ENCODE measurements around the gene KRT77.

The KRT77 gene

DNA sequence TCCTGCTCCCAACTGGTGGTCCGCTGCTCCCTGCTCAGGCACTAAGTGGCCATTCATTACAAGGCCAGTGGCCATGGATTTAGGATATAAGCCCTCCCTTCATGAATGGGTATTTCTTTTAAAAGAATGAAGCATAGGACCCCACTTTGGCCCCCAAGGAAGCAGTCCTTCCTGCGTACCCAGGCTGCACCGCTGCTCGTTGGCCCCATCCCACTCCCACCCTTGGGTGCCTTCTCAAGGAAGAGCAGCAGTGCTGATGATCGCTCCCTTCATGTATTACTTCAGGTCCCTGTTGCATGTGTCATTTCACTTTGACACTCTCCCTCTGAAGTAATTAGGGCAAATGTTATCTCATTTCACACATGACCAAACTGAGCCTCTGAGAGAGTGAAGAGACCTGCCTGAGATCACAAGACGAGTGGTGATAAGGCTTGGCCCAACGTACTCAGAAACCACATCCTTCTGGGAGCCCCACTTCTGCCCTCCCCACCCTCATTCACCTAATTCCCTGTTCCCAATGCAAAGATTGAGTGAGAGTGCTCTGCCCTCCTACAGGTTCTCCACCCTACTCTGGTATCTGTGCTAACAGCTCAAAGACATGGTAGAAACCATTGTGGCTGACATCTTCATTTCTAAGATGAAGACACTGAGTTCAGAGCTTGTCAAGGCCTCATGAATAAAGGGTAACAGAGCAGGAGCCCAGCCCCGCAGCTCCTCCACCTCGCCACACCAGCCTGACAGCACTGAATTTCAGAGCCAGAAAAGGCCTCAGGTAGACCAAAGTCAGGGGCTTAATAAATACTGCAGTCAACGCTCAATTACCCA is 41.0 kb downstream of the KRT77 start:
- Histone ChIP-seq H3K27ac (ENCODE audit: insufficient read depth, low read length, poor library complexity, severe bottlenecking) (no peak overlapping the region), H3K36me3 (ENCODE audit: control insufficient read depth, insufficient read depth, low read length) (no peaks in the 10 kb centered on the region), H3K4me3 (ENCODE audit: insufficient read depth, low read depth, low read length, poor library complexity, severe bottlenecking) (no peak overlapping the region), H3K9me3 (ENCODE audit: control insufficient read depth, low read length) (no peaks in the 10 kb centered on the region), H3K27me3 (replicated peaks; ENCODE audit: control insufficient read depth, insufficient read depth, low read length, poor library complexity, severe bottlenecking) (no peaks in the 10 kb centered on the region), H3K4me1 (ENCODE audit: control insufficient read depth, insufficient read depth, low read length, poor library complexity, severe bottlenecking) (no peaks in the 10 kb centered on the region)
- no peak for DNase-seq

- no peak for DNase-seq
- no peaks in the 10 kb centered on the region for H3K4me1 ChIP-seq (ENCODE audit: control insufficient read depth, insufficient read depth, low read length, poor library complexity, severe bottlenecking)
- no peaks in the 10 kb centered on the region for H3K27me3 ChIP-seq (replicated peaks; ENCODE audit: control insufficient read depth, insufficient read depth, low read length, poor library complexity, severe bottlenecking)
These were observed 41.7 kb downstream of the KRT77 start for GRCh38 chr12:52661668-52662067.

DNA sequence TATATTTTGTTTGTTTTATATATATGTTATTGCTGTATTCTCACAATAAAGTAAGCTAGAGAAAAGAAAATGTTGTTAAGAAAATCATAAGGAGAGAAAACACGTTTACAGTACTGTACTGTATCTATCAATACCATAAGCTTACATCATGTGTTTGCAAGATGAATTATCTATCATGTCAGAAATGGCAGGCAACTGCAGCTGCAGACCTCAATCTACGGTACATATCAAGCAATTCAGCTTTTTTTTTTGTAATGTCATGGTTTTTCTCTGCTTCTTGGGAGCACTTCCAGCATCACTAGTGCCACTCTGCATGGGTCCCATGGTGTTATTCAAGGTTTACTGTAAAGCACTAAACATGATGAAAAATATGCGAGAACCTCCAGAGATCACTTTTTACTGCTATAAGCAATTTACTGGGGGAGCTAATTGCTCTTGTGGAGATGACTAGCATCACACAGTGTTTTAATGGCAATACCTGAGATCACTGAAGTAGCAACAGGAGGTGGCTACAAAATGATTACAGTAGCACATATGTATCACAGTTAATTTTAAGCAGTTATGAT is 42.3 kb downstream of the KRT77 start:
- no peaks in the 10 kb centered on the region for H3K27me3 ChIP-seq (replicated peaks; ENCODE audit: control insufficient read depth, insufficient read depth, low read length, poor library complexity, severe bottlenecking)
- no peaks in the 10 kb centered on the region for H3K9me3 ChIP-seq (ENCODE audit: control insufficient read depth, low read length)
- H3K36me3 ChIP-seq (ENCODE audit: control insufficient read depth, insufficient read depth, low read length) = no peaks in the 10 kb centered on the region
- no peak overlapping the region for H3K4me3 ChIP-seq (ENCODE audit: insufficient read depth, low read depth, low read length, poor library complexity, severe bottlenecking)
- no peaks in the 10 kb centered on the region for H3K4me1 ChIP-seq (ENCODE audit: control insufficient read depth, insufficient read depth, low read length, poor library complexity, severe bottlenecking)
- H3K27ac ChIP-seq (ENCODE audit: insufficient read depth, low read length, poor library complexity, severe bottlenecking) = no peak overlapping the region
- no peak for DNase-seq

More at GRCh38 chr12:52661668-52662067, 41.7 kb downstream of the KRT77 start:
- no peaks in the 10 kb centered on the region for H3K9me3 ChIP-seq (ENCODE audit: control insufficient read depth, low read length)
- no peak overlapping the region for H3K27ac ChIP-seq (ENCODE audit: insufficient read depth, low read length, poor library complexity, severe bottlenecking)
- no peak overlapping the region for H3K4me3 ChIP-seq (ENCODE audit: insufficient read depth, low read depth, low read length, poor library complexity, severe bottlenecking)
- no peaks in the 10 kb centered on the region for H3K36me3 ChIP-seq (ENCODE audit: control insufficient read depth, insufficient read depth, low read length)

DNA sequence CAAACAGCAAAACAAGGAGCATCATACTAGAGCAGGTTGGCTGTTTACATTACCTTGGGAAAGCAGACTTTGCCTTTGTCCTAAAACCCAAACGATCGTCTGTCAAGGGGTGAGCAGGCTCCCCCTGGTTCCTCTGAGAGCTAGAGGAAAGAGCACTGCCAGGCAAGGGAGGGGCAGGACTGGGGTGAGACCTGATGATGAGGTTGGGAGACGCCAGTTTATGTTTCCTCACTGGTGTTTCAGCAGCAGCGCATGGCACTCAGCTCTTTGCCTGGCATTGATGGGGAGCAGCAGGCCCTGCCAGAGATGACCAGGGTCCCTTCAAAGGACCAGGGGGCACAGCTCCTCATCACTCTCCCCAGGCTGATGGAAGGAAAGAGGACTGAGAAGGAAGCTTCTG is 43.4 kb downstream of the KRT77 start:
- Histone ChIP-seq H3K4me3 (ENCODE audit: insufficient read depth, low read depth, low read length, poor library complexity, severe bottlenecking) (no peak overlapping the region), H3K36me3 (ENCODE audit: control insufficient read depth, insufficient read depth, low read length) (no peaks in the 10 kb centered on the region), H3K4me1 (ENCODE audit: control insufficient read depth, insufficient read depth, low read length, poor library complexity, severe bottlenecking) (no peaks in the 10 kb centered on the region), H3K27ac (ENCODE audit: insufficient read depth, low read length, poor library complexity, severe bottlenecking) (no peak overlapping the region), H3K9me3 (ENCODE audit: control insufficient read depth, low read length) (no peaks in the 10 kb centered on the region), H3K27me3 (replicated peaks; ENCODE audit: control insufficient read depth, insufficient read depth, low read length, poor library complexity, severe bottlenecking) (no peaks in the 10 kb centered on the region)
- DNase-seq = no peak

DNA sequence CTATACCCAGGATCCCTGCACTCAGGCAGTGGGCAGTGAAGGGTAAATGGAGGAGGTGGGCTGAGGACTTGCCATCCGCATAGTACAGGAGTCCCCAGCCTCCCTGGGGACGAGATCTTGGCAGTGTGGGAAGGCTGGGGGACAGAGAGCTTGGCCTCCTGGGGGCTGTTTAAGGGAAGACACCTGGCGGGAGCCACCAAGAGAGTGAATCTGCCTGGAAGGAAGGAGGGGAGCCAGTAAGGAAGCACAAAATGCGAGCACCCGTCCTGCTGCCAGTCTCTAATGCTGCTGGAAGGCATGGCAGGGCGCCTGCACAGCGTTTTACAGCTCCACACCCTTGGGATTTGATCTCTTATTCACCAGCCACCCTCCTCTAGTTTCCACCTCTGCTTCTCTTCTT is 43.9 kb downstream of the KRT77 start:
- no peaks in the 10 kb centered on the region for H3K4me1 ChIP-seq (ENCODE audit: control insufficient read depth, insufficient read depth, low read length, poor library complexity, severe bottlenecking)
- no peaks in the 10 kb centered on the region for H3K9me3 ChIP-seq (ENCODE audit: control insufficient read depth, low read length)
- H3K4me3 ChIP-seq (ENCODE audit: insufficient read depth, low read depth, low read length, poor library complexity, severe bottlenecking) = no peak overlapping the region
- H3K27ac ChIP-seq (ENCODE audit: insufficient read depth, low read length, poor library complexity, severe bottlenecking) = no peak overlapping the region
- H3K36me3 ChIP-seq (ENCODE audit: control insufficient read depth, insufficient read depth, low read length) = no peaks in the 10 kb centered on the region
- H3K27me3 ChIP-seq (replicated peaks; ENCODE audit: control insufficient read depth, insufficient read depth, low read length, poor library complexity, severe bottlenecking) = no peaks in the 10 kb centered on the region
- no peak for DNase-seq

GRCh38 chr12:52658196-52658595 is 45.1 kb downstream of the KRT77 start:
- Histone ChIP-seq H3K9me3 (ENCODE audit: control insufficient read depth, low read length) (no peaks in the 10 kb centered on the region), H3K27me3 (replicated peaks; ENCODE audit: control insufficient read depth, insufficient read depth, low read length, poor library complexity, severe bottlenecking) (no peaks in the 10 kb centered on the region), H3K4me1 (ENCODE audit: control insufficient read depth, insufficient read depth, low read length, poor library complexity, severe bottlenecking) (no peaks in the 10 kb centered on the region), H3K36me3 (ENCODE audit: control insufficient read depth, insufficient read depth, low read length) (no peaks in the 10 kb centered on the region), H3K4me3 (ENCODE audit: insufficient read depth, low read depth, low read length, poor library complexity, severe bottlenecking) (no peak overlapping the region), H3K27ac (ENCODE audit: insufficient read depth, low read length, poor library complexity, severe bottlenecking) (no peak overlapping the region)
- DNase-seq = no peak

- Histone ChIP-seq H3K9me3 (ENCODE audit: control insufficient read depth, low read length) (no peaks in the 10 kb centered on the region), H3K36me3 (ENCODE audit: control insufficient read depth, insufficient read depth, low read length) (no peaks in the 10 kb centered on the region), H3K4me3 (ENCODE audit: insufficient read depth, low read depth, low read length, poor library complexity, severe bottlenecking) (no peak overlapping the region), H3K27me3 (replicated peaks; ENCODE audit: control insufficient read depth, insufficient read depth, low read length, poor library complexity, severe bottlenecking) (no peaks in the 10 kb centered on the region), H3K4me1 (ENCODE audit: control insufficient read depth, insufficient read depth, low read length, poor library complexity, severe bottlenecking) (no peaks in the 10 kb centered on the region), H3K27ac (ENCODE audit: insufficient read depth, low read length, poor library complexity, severe bottlenecking) (no peak overlapping the region)
- no peak for DNase-seq
These were observed 45.9 kb downstream of the KRT77 start for GRCh38 chr12:52657250-52657902.

DNA sequence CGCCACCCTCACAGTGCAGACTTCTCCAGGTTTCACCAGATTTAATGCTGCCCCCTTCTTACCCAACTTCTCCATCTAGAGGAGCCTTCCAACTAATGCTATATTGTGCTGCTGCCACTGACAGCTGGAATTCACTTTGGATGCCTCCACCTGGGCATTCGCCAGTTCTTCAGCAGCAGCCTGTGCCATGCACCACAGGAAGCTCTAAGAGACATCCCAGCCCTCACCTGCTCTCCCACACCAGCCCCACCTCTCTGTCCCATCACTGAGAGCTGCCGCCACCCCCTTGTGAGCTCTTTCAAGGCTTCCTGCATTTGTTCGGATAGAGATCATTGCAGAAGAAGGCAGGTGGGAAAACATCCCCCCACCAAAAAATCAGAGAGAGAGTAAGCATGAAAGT is 46.7 kb downstream of the KRT77 start:
- no peaks in the 10 kb centered on the region for H3K36me3 ChIP-seq (ENCODE audit: control insufficient read depth, insufficient read depth, low read length)
- no peak overlapping the region for H3K27ac ChIP-seq (ENCODE audit: insufficient read depth, low read length, poor library complexity, severe bottlenecking)
- no peaks in the 10 kb centered on the region for H3K4me1 ChIP-seq (ENCODE audit: control insufficient read depth, insufficient read depth, low read length, poor library complexity, severe bottlenecking)
- no peaks in the 10 kb centered on the region for H3K27me3 ChIP-seq (replicated peaks; ENCODE audit: control insufficient read depth, insufficient read depth, low read length, poor library complexity, severe bottlenecking)
- no peaks in the 10 kb centered on the region for H3K9me3 ChIP-seq (ENCODE audit: control insufficient read depth, low read length)
- no peak overlapping the region for H3K4me3 ChIP-seq (ENCODE audit: insufficient read depth, low read depth, low read length, poor library complexity, severe bottlenecking)
- DNase-seq = no peak

- no peaks in the 10 kb centered on the region for H3K9me3 ChIP-seq (ENCODE audit: control insufficient read depth, low read length)
- no peaks in the 10 kb centered on the region for H3K36me3 ChIP-seq (ENCODE audit: control insufficient read depth, insufficient read depth, low read length)
- no peak for DNase-seq
- no peaks in the 10 kb centered on the region for H3K4me1 ChIP-seq (ENCODE audit: control insufficient read depth, insufficient read depth, low read length, poor library complexity, severe bottlenecking)
- H3K27ac ChIP-seq (ENCODE audit: insufficient read depth, low read length, poor library complexity, severe bottlenecking) = no peak overlapping the region
- no peaks in the 10 kb centered on the region for H3K27me3 ChIP-seq (replicated peaks; ENCODE audit: control insufficient read depth, insufficient read depth, low read length, poor library complexity, severe bottlenecking)
- no peak overlapping the region for H3K4me3 ChIP-seq (ENCODE audit: insufficient read depth, low read depth, low read length, poor library complexity, severe bottlenecking)
These were observed 47.6 kb downstream of the KRT77 start for GRCh38 chr12:52655720-52656124.

GRCh38 chr12:52655251-52655650 is 48.1 kb downstream of the KRT77 start:
- no peaks in the 10 kb centered on the region for H3K36me3 ChIP-seq (ENCODE audit: control insufficient read depth, insufficient read depth, low read length)
- no peaks in the 10 kb centered on the region for H3K9me3 ChIP-seq (ENCODE audit: control insufficient read depth, low read length)
- H3K4me1 ChIP-seq (ENCODE audit: control insufficient read depth, insufficient read depth, low read length, poor library complexity, severe bottlenecking) = no peaks in the 10 kb centered on the region
- no peak overlapping the region for H3K27ac ChIP-seq (ENCODE audit: insufficient read depth, low read length, poor library complexity, severe bottlenecking)
- no peak for DNase-seq
- H3K27me3 ChIP-seq (replicated peaks; ENCODE audit: control insufficient read depth, insufficient read depth, low read length, poor library complexity, severe bottlenecking) = no peaks in the 10 kb centered on the region
- H3K4me3 ChIP-seq (ENCODE audit: insufficient read depth, low read depth, low read length, poor library complexity, severe bottlenecking) = no peak overlapping the region

All from effector memory CD4-positive, alpha-beta T cell (primary cell).